ENCODE results near the gene TMEM45A. TPM values are rescaled to one million over a fixed set of nuclear protein-coding genes. Genes with fewer than 3 reads are reported as not detected.

The TMEM45A gene
- total and polyA plus RNA-seq, 2 donors (not counting 3 experiments of a cell fraction or from before 2014, with no cell fraction given), result 5.6 to 8.6 TPM

DNA sequence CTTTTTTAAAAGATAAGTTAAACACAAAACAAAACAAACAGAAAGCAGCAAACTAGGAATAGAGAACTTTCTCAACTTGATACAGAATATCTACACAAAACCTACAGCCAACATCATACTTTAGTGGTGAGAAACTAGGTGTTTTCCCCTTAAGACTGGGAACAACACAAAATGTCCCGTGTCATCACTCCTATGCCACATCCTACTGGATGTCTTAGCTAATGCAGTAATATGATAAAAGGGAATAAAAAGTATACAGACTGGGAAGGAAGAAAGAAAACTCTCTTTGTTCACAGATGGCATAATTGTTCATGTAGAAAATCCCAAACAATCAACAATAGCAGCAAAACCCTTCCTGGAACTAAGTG, 45.9 kb downstream of the TMEM45A start:
- H3K4me1 ChIP-seq (ENCODE audit: control insufficient read depth, extremely low read depth, insufficient read depth, low read length), result no peaks in the 10 kb centered on the region
- H3K4me2 ChIP-seq (ENCODE audit: insufficient read depth, low read length), result no peak overlapping the region
- no peak for DNase-seq (ENCODE audit: low read depth, low spot score)
- no peak overlapping the region for H3K4me3 ChIP-seq (replicated peaks in 1 of 3; ENCODE audit: insufficient read depth in 1 of 3, low read depth in 1 of 3, low read length in 3 of 3)
- no peaks in the 10 kb centered on the region for H3K9me3 ChIP-seq (replicated peaks; ENCODE audit: control insufficient read depth, insufficient read depth, low read length)
- ChIA-PET POLR2A (no interaction called here), CTCF (no interaction called here)
- H3K36me3 ChIP-seq (ENCODE audit: control insufficient read depth in 2 of 2, extremely low read depth in 1 of 2, insufficient read depth in 2 of 2, low read length in 2 of 2), result no peaks in the 10 kb centered on the region
- no peak overlapping the region for H3K9ac ChIP-seq (replicated peaks; ENCODE audit: extremely low read depth, insufficient read depth, low read length)
- no peaks in the 10 kb centered on the region for H3K79me2 ChIP-seq (ENCODE audit: control insufficient read depth, insufficient read depth, low read length)
- TF ChIP-seq JUN (IDR thresholded peaks at IDR 0.05; ENCODE audit: borderline replicate concordance, insufficient read depth, insufficient read length, low read depth), result no peak
- no peak for TF ChIP-seq GATA2 (IDR thresholded peaks at IDR 0.05; ENCODE audit: insufficient read depth, insufficient read length, low read depth, low read length)
- no peak for TF ChIP-seq MYC (IDR thresholded peaks at IDR 0.05; ENCODE audit: low read depth, low read length)
- no peak for TF ChIP-seq FOS (IDR thresholded peaks at IDR 0.05; ENCODE audit: borderline replicate concordance, insufficient read depth, low read length)
- TF ChIP-seq POLR2A (IDR thresholded peaks at IDR 0.05; ENCODE audit: low read depth, low read length), result no peak
- no peak for TF ChIP-seq EZH2 (IDR thresholded peaks at IDR 0.05; ENCODE audit: borderline replicate concordance, low read depth, low read length, severe bottlenecking)
- TF ChIP-seq, protein P1, sequence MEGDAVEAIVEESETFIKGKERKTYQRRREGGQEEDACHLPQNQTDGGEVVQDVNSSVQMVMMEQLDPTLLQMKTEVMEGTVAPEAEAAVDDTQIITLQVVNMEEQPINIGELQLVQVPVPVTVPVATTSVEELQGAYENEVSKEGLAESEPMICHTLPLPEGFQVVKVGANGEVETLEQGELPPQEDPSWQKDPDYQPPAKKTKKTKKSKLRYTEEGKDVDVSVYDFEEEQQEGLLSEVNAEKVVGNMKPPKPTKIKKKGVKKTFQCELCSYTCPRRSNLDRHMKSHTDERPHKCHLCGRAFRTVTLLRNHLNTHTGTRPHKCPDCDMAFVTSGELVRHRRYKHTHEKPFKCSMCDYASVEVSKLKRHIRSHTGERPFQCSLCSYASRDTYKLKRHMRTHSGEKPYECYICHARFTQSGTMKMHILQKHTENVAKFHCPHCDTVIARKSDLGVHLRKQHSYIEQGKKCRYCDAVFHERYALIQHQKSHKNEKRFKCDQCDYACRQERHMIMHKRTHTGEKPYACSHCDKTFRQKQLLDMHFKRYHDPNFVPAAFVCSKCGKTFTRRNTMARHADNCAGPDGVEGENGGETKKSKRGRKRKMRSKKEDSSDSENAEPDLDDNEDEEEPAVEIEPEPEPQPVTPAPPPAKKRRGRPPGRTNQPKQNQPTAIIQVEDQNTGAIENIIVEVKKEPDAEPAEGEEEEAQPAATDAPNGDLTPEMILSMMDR (IDR thresholded peaks at IDR 0.05; ENCODE audit: extremely low read depth in 1 of 2, insufficient read depth in 1 of 2, low read depth in 1 of 2, low read length in 2 of 2), result no peak
- no peak for TF ChIP-seq POLR2AphosphoS5 (IDR thresholded peaks at IDR 0.05; ENCODE audit: insufficient read depth, low read depth, low read length)
- TF ChIP-seq, protein P2, sequence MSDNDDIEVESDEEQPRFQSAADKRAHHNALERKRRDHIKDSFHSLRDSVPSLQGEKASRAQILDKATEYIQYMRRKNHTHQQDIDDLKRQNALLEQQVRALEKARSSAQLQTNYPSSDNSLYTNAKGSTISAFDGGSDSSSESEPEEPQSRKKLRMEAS (IDR thresholded peaks at IDR 0.05; ENCODE audit: insufficient read depth, insufficient read length), result no peak
- no peaks in the 10 kb centered on the region for H3K9me1 ChIP-seq (replicated peaks; ENCODE audit: control insufficient read depth, extremely low read depth, insufficient read depth, low read length)
- BruUV-seq (replicated peaks), result no TSS peak
- no peak overlapping the region for H2AFZ ChIP-seq (ENCODE audit: low read depth, low read length)
- H4K20me1 ChIP-seq (replicated peaks; ENCODE audit: control insufficient read depth, extremely low read depth, insufficient read depth, low read length), result no peaks in the 10 kb centered on the region
- H3K27ac ChIP-seq (ENCODE audit: insufficient read depth, low read depth, low read length), result no peak overlapping the region
- intact Hi-C loops (cut with micrococcal nuclease) (no loop called here), dilution Hi-C loops (cut with MboI; ENCODE audit: extremely low pct_ligation_motif_present, low sequenced_read_pairs) (no loop called here)
- FAIRE-seq, result no peak
- no peaks in the 10 kb centered on the region for H3K27me3 ChIP-seq (ENCODE audit: control insufficient read depth in 2 of 2, insufficient read depth in 2 of 2, low read length in 2 of 2)
